Measurements from ENCODE around the gene CHD2. TPM values are rescaled to one million over a fixed set of nuclear protein-coding genes. Genes with fewer than 3 reads are reported as not detected.
A peak's percentile ranks its signal among the peaks of the same experiment; 100 is the strongest.

CHD2 gene
- total RNA-seq, 1 experiment from 2014 or later: 120 TPM

DNA sequence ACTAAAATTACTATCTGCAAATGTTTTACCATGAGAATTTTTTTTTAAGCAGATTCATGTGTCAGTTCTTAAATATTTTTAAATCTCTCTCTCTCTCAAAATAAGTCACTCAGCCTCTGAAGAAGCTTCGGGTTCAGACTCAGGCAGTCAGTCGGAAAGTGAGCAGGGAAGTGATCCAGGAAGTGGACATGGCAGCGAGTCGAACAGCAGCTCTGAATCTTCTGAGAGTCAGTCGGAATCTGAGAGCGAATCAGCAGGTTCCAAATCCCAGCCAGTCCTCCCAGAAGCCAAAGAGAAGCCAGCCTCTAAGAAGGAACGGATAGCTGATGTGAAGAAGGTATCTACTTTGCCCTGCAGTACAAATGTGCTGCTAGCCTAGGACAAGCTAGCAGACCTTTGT, 24.1 kb downstream of the CHD2 start:
- Histone ChIP-seq H4K20me1 (ENCODE audit: insufficient read depth) (no peaks in the 10 kb centered on the region), H3K4me1 (replicated peaks; ENCODE audit: insufficient read depth) (peaks cover 39% of the 10 kb centered on the region), H3K79me2 (ENCODE audit: low read depth) (peaks cover 97% of the 10 kb centered on the region), H3K9me2 (ENCODE audit: insufficient read depth) (no peaks in the 10 kb centered on the region), H2AFZ (no peak overlapping the region), H3F3A (ENCODE audit: insufficient read depth, low read depth) (peaks cover 64% of the 10 kb centered on the region), H3K27ac (peak overlapping the region; percentile 97), H3K9me3 (ENCODE audit: insufficient read depth, low read depth) (no peaks in the 10 kb centered on the region), H3K4me2 (no peak overlapping the region), H3K27me3 (ENCODE audit: insufficient read depth, low read depth) (no peaks in the 10 kb centered on the region), H3K36me3 (ENCODE audit: low read depth) (peaks cover 81% of the 10 kb centered on the region), H3K4me3 (no peak overlapping the region)
- intact Hi-C loops (cut with micrococcal nuclease; ENCODE audit: unreplicated experiment): no loop called here
- DNase-seq: no peak
- ChIA-PET CTCF (no interaction called here), POLR2A (ENCODE audit: unreplicated experiment) (interaction anchor here (0.6 kb wide), 1 partner anchor 20 kb away, joined by 3 read pairs; no protein-coding TSS in a partner anchor)
- BruUV-seq (replicated peaks): no TSS peak
- TF ChIP-seq, protein P1, sequence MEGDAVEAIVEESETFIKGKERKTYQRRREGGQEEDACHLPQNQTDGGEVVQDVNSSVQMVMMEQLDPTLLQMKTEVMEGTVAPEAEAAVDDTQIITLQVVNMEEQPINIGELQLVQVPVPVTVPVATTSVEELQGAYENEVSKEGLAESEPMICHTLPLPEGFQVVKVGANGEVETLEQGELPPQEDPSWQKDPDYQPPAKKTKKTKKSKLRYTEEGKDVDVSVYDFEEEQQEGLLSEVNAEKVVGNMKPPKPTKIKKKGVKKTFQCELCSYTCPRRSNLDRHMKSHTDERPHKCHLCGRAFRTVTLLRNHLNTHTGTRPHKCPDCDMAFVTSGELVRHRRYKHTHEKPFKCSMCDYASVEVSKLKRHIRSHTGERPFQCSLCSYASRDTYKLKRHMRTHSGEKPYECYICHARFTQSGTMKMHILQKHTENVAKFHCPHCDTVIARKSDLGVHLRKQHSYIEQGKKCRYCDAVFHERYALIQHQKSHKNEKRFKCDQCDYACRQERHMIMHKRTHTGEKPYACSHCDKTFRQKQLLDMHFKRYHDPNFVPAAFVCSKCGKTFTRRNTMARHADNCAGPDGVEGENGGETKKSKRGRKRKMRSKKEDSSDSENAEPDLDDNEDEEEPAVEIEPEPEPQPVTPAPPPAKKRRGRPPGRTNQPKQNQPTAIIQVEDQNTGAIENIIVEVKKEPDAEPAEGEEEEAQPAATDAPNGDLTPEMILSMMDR (conservative IDR thresholded peaks at IDR 0.05): no peak
- TF ChIP-seq EZH2 (IDR thresholded peaks at IDR 0.05; ENCODE audit: low read depth): no peak

DNA sequence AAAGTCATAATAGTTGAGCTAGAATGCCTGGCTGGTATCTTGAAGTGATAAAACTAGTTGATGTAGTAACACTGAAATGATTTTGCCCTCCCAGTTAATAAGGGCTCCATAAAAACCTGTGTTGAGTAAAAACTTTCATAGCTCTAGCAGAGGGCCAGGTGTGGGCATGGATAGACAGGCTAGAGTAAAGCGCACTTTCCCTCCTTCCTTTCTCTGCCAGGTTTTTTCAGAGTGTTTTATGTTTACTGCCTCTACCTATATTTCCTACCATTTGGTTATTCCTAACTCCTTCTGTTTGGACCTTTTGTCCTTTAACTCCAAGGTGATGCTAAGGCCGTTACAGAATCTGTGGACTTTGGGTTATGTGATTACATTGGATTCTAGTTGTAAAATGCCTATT, 25.3 kb downstream of the CHD2 start:
- H3K4me3 ChIP-seq: no peak overlapping the region
- peaks cover 61% of the 10 kb centered on the region for H3F3A ChIP-seq (ENCODE audit: insufficient read depth, low read depth)
- peaks cover 95% of the 10 kb centered on the region for H3K79me2 ChIP-seq (ENCODE audit: low read depth)
- H3K9me3 ChIP-seq (ENCODE audit: insufficient read depth, low read depth): no peaks in the 10 kb centered on the region
- no peaks in the 10 kb centered on the region for H3K9me2 ChIP-seq (ENCODE audit: insufficient read depth)
- ChIA-PET POLR2A (ENCODE audit: unreplicated experiment) (interaction anchor here (0.6 kb wide), 1 partner anchor 123 kb away, joined by 4 read pairs; no protein-coding TSS in a partner anchor), CTCF (no interaction called here)
- no peak for DNase-seq
- BruUV-seq (replicated peaks): no TSS peak
- no peaks in the 10 kb centered on the region for H3K27me3 ChIP-seq (ENCODE audit: insufficient read depth, low read depth)
- TF ChIP-seq, protein P1 (conservative IDR thresholded peaks at IDR 0.05): no peak
- no peak for TF ChIP-seq EZH2 (IDR thresholded peaks at IDR 0.05; ENCODE audit: low read depth)
- intact Hi-C loops (cut with micrococcal nuclease; ENCODE audit: unreplicated experiment): no loop called here
- H3K4me1 ChIP-seq (replicated peaks; ENCODE audit: insufficient read depth): peaks cover 27% of the 10 kb centered on the region
- H3K4me2 ChIP-seq: no peak overlapping the region
- H4K20me1 ChIP-seq (ENCODE audit: insufficient read depth): no peaks in the 10 kb centered on the region
- no peak overlapping the region for H2AFZ ChIP-seq
- H3K27ac ChIP-seq: peak overlapping the region; percentile 11; the same call in 1 of the 2 replicates
- H3K36me3 ChIP-seq (ENCODE audit: low read depth): peaks cover 79% of the 10 kb centered on the region

DNA sequence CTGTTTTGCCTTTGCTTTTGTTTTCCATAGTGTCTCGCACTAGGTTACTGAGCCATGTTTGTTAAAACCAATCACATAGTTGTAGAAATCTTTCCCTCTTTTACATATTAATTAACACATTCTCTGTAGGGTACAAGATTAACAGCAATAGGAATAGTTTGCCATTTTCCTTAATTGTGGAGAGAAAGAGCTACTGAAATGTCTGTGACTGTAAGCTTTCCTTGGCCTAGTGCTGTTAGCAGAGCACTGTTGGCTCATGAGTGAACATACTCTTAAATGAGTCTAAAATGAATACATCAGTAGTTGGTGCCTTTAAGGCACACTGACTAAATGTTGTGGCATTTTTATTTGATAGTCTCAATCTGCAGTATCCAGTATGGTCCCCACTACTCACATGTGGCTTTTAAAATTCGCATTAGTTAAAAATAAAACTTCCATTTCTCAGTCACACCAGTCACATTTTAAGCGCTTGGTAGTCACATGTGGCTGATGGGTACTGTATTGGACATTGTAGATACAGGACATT, 28.2 kb downstream of the CHD2 start:
- Histone ChIP-seq H3K79me2 (ENCODE audit: low read depth) (peaks cover 85% of the 10 kb centered on the region), H3K4me3 (no peak overlapping the region), H3K36me3 (ENCODE audit: low read depth) (peaks cover 69% of the 10 kb centered on the region), H3F3A (ENCODE audit: insufficient read depth, low read depth) (peaks cover 50% of the 10 kb centered on the region; the same call in 1 of the 2 replicates), H3K4me2 (no peak overlapping the region), H3K27ac (peak overlapping the region; percentile 27; the same call in 1 of the 2 replicates), H3K27me3 (ENCODE audit: insufficient read depth, low read depth) (no peaks in the 10 kb centered on the region), H3K4me1 (replicated peaks; ENCODE audit: insufficient read depth) (peaks cover under 1% of the 10 kb centered on the region), H3K9me2 (ENCODE audit: insufficient read depth) (no peaks in the 10 kb centered on the region), H2AFZ (no peak overlapping the region), H4K20me1 (ENCODE audit: insufficient read depth) (no peaks in the 10 kb centered on the region; the same call in 1 of the 2 replicates), H3K9me3 (ENCODE audit: insufficient read depth, low read depth) (no peaks in the 10 kb centered on the region)
- ChIA-PET CTCF (no interaction called here), POLR2A (ENCODE audit: unreplicated experiment) (no interaction called here)
- intact Hi-C loops (cut with micrococcal nuclease; ENCODE audit: unreplicated experiment): no loop called here
- no TSS peak for BruUV-seq (replicated peaks)
- no peak for DNase-seq
- TF ChIP-seq, protein P1 (conservative IDR thresholded peaks at IDR 0.05): no peak
- no peak for TF ChIP-seq EZH2 (IDR thresholded peaks at IDR 0.05; ENCODE audit: low read depth)
